ENCODE measurements around the gene NID1.

NID1 gene

GRCh38 chr1:236085545-236086159 lies 20.8 kb upstream of the NID1 start:
- no peak overlapping the region for H3K4me3 ChIP-seq (ENCODE audit: low read depth, low read length)
- TF ChIP-seq CTCF (IDR thresholded peaks at IDR 0.05; ENCODE audit: low read depth, low read length) (no peak), POLR2A (IDR thresholded peaks at IDR 0.05; ENCODE audit: extremely low read depth, insufficient read length) (no peak), MYC (IDR thresholded peaks at IDR 0.05; ENCODE audit: low read depth, low read length) (no peak)
- TF ChIP-seq, protein P1, sequence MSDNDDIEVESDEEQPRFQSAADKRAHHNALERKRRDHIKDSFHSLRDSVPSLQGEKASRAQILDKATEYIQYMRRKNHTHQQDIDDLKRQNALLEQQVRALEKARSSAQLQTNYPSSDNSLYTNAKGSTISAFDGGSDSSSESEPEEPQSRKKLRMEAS (IDR thresholded peaks at IDR 0.05; ENCODE audit: low read depth, low read length): no peak
- DNase-seq (ENCODE audit: low read depth): no peak

- no peak for DNase-seq (ENCODE audit: low read depth)
- TF ChIP-seq POLR2A (IDR thresholded peaks at IDR 0.05; ENCODE audit: extremely low read depth, insufficient read length) (no peak), MYC (IDR thresholded peaks at IDR 0.05; ENCODE audit: low read depth, low read length) (no peak), CTCF (IDR thresholded peaks at IDR 0.05; ENCODE audit: low read depth, low read length) (no peak)
- TF ChIP-seq, protein P1 (IDR thresholded peaks at IDR 0.05; ENCODE audit: low read depth, low read length): no peak
- H3K4me3 ChIP-seq (ENCODE audit: low read depth, low read length): no peak overlapping the region
Observed at GRCh38 chr1:236084386-236084730, 19.5 kb upstream of the NID1 start.

- H3K4me3 ChIP-seq (ENCODE audit: low read depth, low read length): no peak overlapping the region
- TF ChIP-seq, protein P1 (IDR thresholded peaks at IDR 0.05; ENCODE audit: low read depth, low read length): no peak
- TF ChIP-seq MYC (IDR thresholded peaks at IDR 0.05; ENCODE audit: low read depth, low read length) (no peak), CTCF (IDR thresholded peaks at IDR 0.05; ENCODE audit: low read depth, low read length) (no peak), POLR2A (IDR thresholded peaks at IDR 0.05; ENCODE audit: extremely low read depth, insufficient read length) (no peak)
- no peak for DNase-seq (ENCODE audit: low read depth)
Observed at GRCh38 chr1:236083650-236084385, 18.9 kb upstream of the NID1 start.

DNA sequence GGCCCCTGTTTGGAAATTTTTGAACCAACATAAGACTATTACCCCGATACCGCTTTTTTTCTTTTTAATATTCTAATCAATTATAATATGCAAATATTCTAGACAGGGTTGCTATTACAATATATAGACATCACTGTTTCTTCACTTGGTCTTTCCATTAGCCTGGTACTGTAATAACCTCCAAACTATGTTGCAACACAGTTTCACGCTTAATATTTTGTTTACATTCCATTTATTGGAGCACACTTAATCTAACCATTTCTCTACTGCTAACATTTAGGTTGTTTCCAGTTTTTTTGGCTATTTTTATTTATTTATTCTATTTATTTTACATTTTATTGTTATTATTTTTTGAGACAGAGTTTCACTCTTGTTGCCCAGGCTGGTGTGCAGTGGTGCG lies 17.6 kb upstream of the NID1 start:
- TF ChIP-seq CTCF (IDR thresholded peaks at IDR 0.05; ENCODE audit: low read depth, low read length) (no peak), POLR2A (IDR thresholded peaks at IDR 0.05; ENCODE audit: extremely low read depth, insufficient read length) (no peak), MYC (IDR thresholded peaks at IDR 0.05; ENCODE audit: low read depth, low read length) (no peak)
- TF ChIP-seq, protein P1 (IDR thresholded peaks at IDR 0.05; ENCODE audit: low read depth, low read length): no peak
- no peak overlapping the region for H3K4me3 ChIP-seq (ENCODE audit: low read depth, low read length)
- DNase-seq (ENCODE audit: low read depth): no peak

GRCh38 chr1:236081546-236082227 lies 16.8 kb upstream of the NID1 start:
- TF ChIP-seq, protein P1 (IDR thresholded peaks at IDR 0.05; ENCODE audit: low read depth, low read length): no peak
- no peak for TF ChIP-seq CTCF (IDR thresholded peaks at IDR 0.05; ENCODE audit: low read depth, low read length)
- no peak overlapping the region for H3K4me3 ChIP-seq (ENCODE audit: low read depth, low read length)
- no peak for DNase-seq (ENCODE audit: low read depth)
